IMR-90 (cell line): ENCODE measurements around the gene CCDC141. TPM values are rescaled to one million over a fixed set of nuclear protein-coding genes. Genes with fewer than 3 reads are reported as not detected.

Experiments used
- ATAC-seq: fragments of 200-7000 bp; cut with Tn5 transposase; 2 replicates; pipeline ENCODE4 v1.9.1; 2020; ENCODE audit warnings: low read depth, mild to moderate bottlenecking, moderate library complexity
- BruUV-seq: library from RNA; stranded (reverse); fragments of 400-500 nt; replicated peaks from 2 replicates; lab custom pipeline; 2021; lab: Mats Ljungman, UMichigan
- CTCF ChIA-PET: fragments of 300-600 bp; formaldehyde crosslinking; extraction: SDS; loops from one replicate; lab custom pipeline; 2021; ENCODE audit warnings: antibody characterized with exemption; lab: Yijun Ruan, JAX
- POLR2A ChIA-PET: fragments of 300-600 bp; sonication (Branson Sonifier 250); formaldehyde crosslinking; loops from one replicate; lab custom pipeline; 2022; ENCODE audit warnings: antibody characterized with exemption; ENCODE audit not compliant: unreplicated experiment; lab: Charles Lee
- DNase-seq: peaks from one replicate; pipeline ENCODE4 v3.0.0; 2013
- H2AFZ ChIP-seq: replicated peaks from 2 replicates; pipeline ENCODE3; 2013; ENCODE audit warnings: low read length, mild to moderate bottlenecking; ENCODE audit not compliant: poor library complexity
- H2AK5ac ChIP-seq: 2 replicates; pipeline ENCODE4 v1.6.1; 2013; ENCODE audit warnings: low read depth, low read length, inconsistent platforms
- H2AK9ac ChIP-seq: replicated peaks from 2 replicates; pipeline ENCODE3; 2013; ENCODE audit warnings: mild to moderate bottlenecking, low read depth, low read length, moderate library complexity; ENCODE audit not compliant: poor library complexity
- H2BK120ac ChIP-seq: 2 replicates; pipeline ENCODE4 v1.6.1; 2013; ENCODE audit warnings: low read depth, low read length, inconsistent platforms
- H2BK15ac ChIP-seq: 3 replicates; pipeline ENCODE4 v1.6.1; 2013; ENCODE audit warnings: low read depth, low read length, inconsistent platforms
- H2BK20ac ChIP-seq: 2 replicates; pipeline ENCODE4 v1.6.1; 2013; ENCODE audit warnings: low read depth, mild to moderate bottlenecking, inconsistent platforms, low read length, moderate library complexity
- H2BK5ac ChIP-seq: 2 replicates; pipeline ENCODE4 v1.6.1; 2013; ENCODE audit warnings: mild to moderate bottlenecking, low read depth, low read length, inconsistent platforms; ENCODE audit not compliant: poor library complexity, severe bottlenecking
- H3K14ac ChIP-seq: replicated peaks from 2 replicates; pipeline ENCODE4 v1.6.1; 2013; ENCODE audit warnings: low read depth, low read length, inconsistent platforms
- H3K18ac ChIP-seq: 2 replicates; pipeline ENCODE4 v1.6.1; 2013; ENCODE audit warnings: low read depth, low read length, control low read depth
- H3K23ac ChIP-seq: 2 replicates; pipeline ENCODE4 v1.6.1; 2013; ENCODE audit warnings: low read depth, low read length, inconsistent platforms
- H3K27ac ChIP-seq: 2 replicates; pipeline ENCODE4 v1.5.1; 2013; ENCODE audit warnings: mild to moderate bottlenecking, control low read depth, low read length; ENCODE audit not compliant: insufficient read depth
- H3K27me3 ChIP-seq: 2 replicates; pipeline ENCODE4 v1.6.1; 2013; ENCODE audit warnings: low read length; ENCODE audit not compliant: control insufficient read depth, insufficient read depth
- H3K36me3 ChIP-seq: 2 replicates; pipeline ENCODE4 v1.6.1; 2013; ENCODE audit warnings: low read length, mixed read lengths; ENCODE audit not compliant: control insufficient read depth, insufficient read depth
- H3K4ac ChIP-seq: 2 replicates; pipeline ENCODE4 v1.6.1; 2013; ENCODE audit warnings: low read depth, low read length, inconsistent platforms
- H3K4me1 ChIP-seq: 2 replicates; pipeline ENCODE4 v1.6.1; 2013; ENCODE audit warnings: low read length, mixed read lengths; ENCODE audit not compliant: control insufficient read depth, insufficient read depth
- H3K4me2 ChIP-seq: 2 replicates; pipeline ENCODE4 v1.6.1; 2013; ENCODE audit warnings: low read depth, mild to moderate bottlenecking, control low read depth, low read length, moderate library complexity
- H3K4me3 ChIP-seq: 2 replicates; pipeline ENCODE4 v1.5.1; 2013; ENCODE audit warnings: low read depth, mild to moderate bottlenecking, control low read depth, low read length, moderate library complexity; ENCODE audit not compliant: insufficient read depth
- H3K56ac ChIP-seq: 2 replicates; pipeline ENCODE4 v1.6.1; 2013; ENCODE audit warnings: low read length, inconsistent platforms; ENCODE audit not compliant: insufficient read depth; ENCODE audit errors: extremely low read depth
- H3K79me1 ChIP-seq, 2 experiments: 2 replicates each; pipeline ENCODE4 v1.6.1; 2013; ENCODE audit warnings: low read length in 2 of 2, inconsistent platforms in 1 of 2, low read depth in 1 of 2
- H3K9ac ChIP-seq: 2 replicates; pipeline ENCODE4 v1.6.1; 2013; ENCODE audit warnings: low read depth, low read length, control low read depth
- H3K9me1 ChIP-seq: 2 replicates; pipeline ENCODE4 v1.6.1; 2013; ENCODE audit warnings: low read length, inconsistent platforms; ENCODE audit not compliant: insufficient read depth
- H3K9me3 ChIP-seq: 2 replicates; pipeline ENCODE4 v1.6.1; 2013; ENCODE audit warnings: low read length; ENCODE audit not compliant: control insufficient read depth, insufficient read depth
- H4K20me1 ChIP-seq: 2 replicates; pipeline ENCODE4 v1.6.1; 2013; ENCODE audit warnings: low read length, inconsistent platforms; ENCODE audit not compliant: insufficient read depth
- H4K5ac ChIP-seq: 2 replicates; pipeline ENCODE4 v1.6.1; 2013; ENCODE audit warnings: mild to moderate bottlenecking, low read depth, low read length, control low read depth
- H4K8ac ChIP-seq, 2 experiments: 2 replicates each; pipeline ENCODE4 v1.6.1; 2013; ENCODE audit warnings: low read depth in 2 of 2, low read length in 2 of 2, control low read depth in 1 of 2, inconsistent platforms in 1 of 2
- H4K91ac ChIP-seq: 2 replicates; pipeline ENCODE4 v1.6.1; 2013; ENCODE audit warnings: low read depth, low read length, inconsistent platforms; ENCODE audit not compliant: insufficient read depth
- CEBPB ChIP-seq: IDR thresholded peaks from 2 replicates; pipeline ENCODE4 v1.6.1; 2012; ENCODE audit warnings: low read depth, low read length, improper control_type of control experiment
- CHD1 ChIP-seq: IDR thresholded peaks from 2 replicates; pipeline ENCODE4 v1.6.1; 2012; ENCODE audit warnings: low read depth, low read length, improper control_type of control experiment
- FOS ChIP-seq: fragments of 150-350 bp; IDR thresholded peaks from 2 replicates; pipeline ENCODE4 v1.6.1; 2016; ENCODE audit warnings: low read depth, low read length
- MAFK ChIP-seq: IDR thresholded peaks from 2 replicates; pipeline ENCODE4 v1.6.1; 2012; ENCODE audit warnings: low read depth, low read length, improper control_type of control experiment
- MAZ ChIP-seq: IDR thresholded peaks from 2 replicates; pipeline ENCODE4 v1.6.1; 2012; ENCODE audit warnings: low read depth, mild to moderate bottlenecking, low read length, improper control_type of control experiment, moderate library complexity, borderline replicate concordance
- MXI1 ChIP-seq: IDR thresholded peaks from 2 replicates; pipeline ENCODE4 v1.6.1; 2012; ENCODE audit warnings: low read depth, mild to moderate bottlenecking, low read length, moderate library complexity, borderline replicate concordance
- POLR2A ChIP-seq: IDR thresholded peaks from 2 replicates; pipeline ENCODE4 v1.6.1; 2012; ENCODE audit warnings: mild to moderate bottlenecking, low read depth, low read length
- RAD21 ChIP-seq: IDR thresholded peaks from 2 replicates; pipeline ENCODE4 v1.6.1; 2012; ENCODE audit warnings: low read length, improper control_type of control experiment
- RCOR1 ChIP-seq: IDR thresholded peaks from 2 replicates; pipeline ENCODE4 v1.6.1; 2012; ENCODE audit warnings: mild to moderate bottlenecking, low read length, improper control_type of control experiment; ENCODE audit not compliant: insufficient replicate concordance
- RFX5 ChIP-seq: IDR thresholded peaks from 2 replicates; pipeline ENCODE4 v1.8.0; 2012; ENCODE audit warnings: low read depth, mild to moderate bottlenecking, low read length, moderate library complexity
- WGBS, 2 experiments: methylation state at CpG; one replicate each; pipeline versions ENCODE4 v1.1.5 to v1.1.7; 2013; ENCODE audit warnings: missing lambda C conversion rate in 2 of 2; ENCODE audit not compliant: insufficient read length in 1 of 2; ENCODE audit errors: extremely low coverage in 2 of 2; 5-methylcytosine and 5-hydroxymethylcytosine counted together
- dilution Hi-C: fragments of 300-500 bp; cut with HindIII; formaldehyde crosslinking; loops from one replicate; pipeline ENCODE4 v1.14.3; 2018; ENCODE audit warnings: low sequenced_read_pairs; ENCODE audit not compliant: unreplicated experiment
- in situ Hi-C: fragments of 300-500 bp; cut with MboI; formaldehyde crosslinking; loops from 3 replicates; pipeline ENCODE4 v1.14.3; 2019; ENCODE audit warnings: low sequenced_read_pairs, inconsistent platforms, mixed read lengths
- intact Hi-C: fragments of 100-400 bp; cut with micrococcal nuclease; formaldehyde crosslinking; loops from 2 replicates; pipeline ENCODE4 v1.10.0; 2022
- polyA plus RNA-seq, 3 experiments: library from polyadenylated mRNA; depleted of rRNA; stranded (reverse); fragments of >200 nt; gene quantifications; 2 replicates each; pipeline ENCODE4 v1.2.3, GENCODE V29; 2012; ENCODE audit warnings: low replicate concordance in 1 of 3
- total RNA-seq: library from RNA; depleted of rRNA; stranded (reverse); fragments of >200 nt; gene quantifications from 2 replicates; pipeline ENCODE4 v1.2.3, GENCODE V29; 2012
- TF ChIP-seq, protein P1 (sequence below): fragments of 150-350 bp; IDR thresholded peaks from 2 replicates; pipeline ENCODE4 v1.6.1; 2017; ENCODE audit warnings: mild to moderate bottlenecking, antibody characterized with exemption, low read length, low read depth
- TF ChIP-seq, protein P2 (sequence below): conservative IDR thresholded peaks from 2 replicates; pipeline ENCODE4 v1.5.1; 2012; ENCODE audit warnings: mild to moderate bottlenecking, low read depth, low read length, improper control_type of control experiment

Gene CCDC141
- total and polyA plus RNA-seq, 2 of the 4 experiments (the other 2 are of a cell fraction): not detected

DNA sequence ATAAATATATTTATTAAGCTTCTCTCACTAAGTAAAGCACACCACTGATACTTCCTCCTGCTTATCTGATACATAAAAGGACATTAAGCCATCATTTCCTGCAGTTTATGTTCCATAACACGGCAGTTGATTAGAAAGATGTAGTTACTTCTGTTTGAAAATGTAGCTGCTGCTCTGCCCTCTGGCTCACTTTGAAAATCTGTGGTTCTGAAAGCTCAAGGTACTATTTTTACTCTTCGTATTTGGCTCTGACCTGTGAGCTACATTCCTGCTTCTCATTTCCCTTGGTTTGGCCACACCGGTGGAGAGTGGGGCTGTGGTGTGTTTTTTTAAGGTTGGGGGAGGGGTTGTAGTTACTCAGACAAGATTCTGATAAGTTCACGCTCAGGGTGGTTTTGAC lies 229.9 kb downstream of the CCDC141 start:
- no peak overlapping the region for H2BK120ac ChIP-seq
- no peak overlapping the region for H2BK15ac ChIP-seq
- WGBS, 2 experiments: no CpG with 5 or more reads among the region's 4 CpGs
- BruUV-seq: no TSS peak
- H2AK9ac ChIP-seq: no peak overlapping the region
- H3K23ac ChIP-seq: no peak overlapping the region
- TF ChIP-seq, protein P1, sequence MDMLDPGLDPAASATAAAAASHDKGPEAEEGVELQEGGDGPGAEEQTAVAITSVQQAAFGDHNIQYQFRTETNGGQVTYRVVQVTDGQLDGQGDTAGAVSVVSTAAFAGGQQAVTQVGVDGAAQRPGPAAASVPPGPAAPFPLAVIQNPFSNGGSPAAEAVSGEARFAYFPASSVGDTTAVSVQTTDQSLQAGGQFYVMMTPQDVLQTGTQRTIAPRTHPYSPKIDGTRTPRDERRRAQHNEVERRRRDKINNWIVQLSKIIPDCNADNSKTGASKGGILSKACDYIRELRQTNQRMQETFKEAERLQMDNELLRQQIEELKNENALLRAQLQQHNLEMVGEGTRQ: no peak
- TF ChIP-seq MAFK: no peak
- TF ChIP-seq POLR2A: no peak
- TF ChIP-seq MAZ: no peak
- TF ChIP-seq MXI1: no peak
- TF ChIP-seq, protein P2, sequence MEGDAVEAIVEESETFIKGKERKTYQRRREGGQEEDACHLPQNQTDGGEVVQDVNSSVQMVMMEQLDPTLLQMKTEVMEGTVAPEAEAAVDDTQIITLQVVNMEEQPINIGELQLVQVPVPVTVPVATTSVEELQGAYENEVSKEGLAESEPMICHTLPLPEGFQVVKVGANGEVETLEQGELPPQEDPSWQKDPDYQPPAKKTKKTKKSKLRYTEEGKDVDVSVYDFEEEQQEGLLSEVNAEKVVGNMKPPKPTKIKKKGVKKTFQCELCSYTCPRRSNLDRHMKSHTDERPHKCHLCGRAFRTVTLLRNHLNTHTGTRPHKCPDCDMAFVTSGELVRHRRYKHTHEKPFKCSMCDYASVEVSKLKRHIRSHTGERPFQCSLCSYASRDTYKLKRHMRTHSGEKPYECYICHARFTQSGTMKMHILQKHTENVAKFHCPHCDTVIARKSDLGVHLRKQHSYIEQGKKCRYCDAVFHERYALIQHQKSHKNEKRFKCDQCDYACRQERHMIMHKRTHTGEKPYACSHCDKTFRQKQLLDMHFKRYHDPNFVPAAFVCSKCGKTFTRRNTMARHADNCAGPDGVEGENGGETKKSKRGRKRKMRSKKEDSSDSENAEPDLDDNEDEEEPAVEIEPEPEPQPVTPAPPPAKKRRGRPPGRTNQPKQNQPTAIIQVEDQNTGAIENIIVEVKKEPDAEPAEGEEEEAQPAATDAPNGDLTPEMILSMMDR: no peak
- no peak for TF ChIP-seq FOS
- no peak for TF ChIP-seq CEBPB
- no peak for TF ChIP-seq CHD1
- no peak for TF ChIP-seq RFX5
- no peak for TF ChIP-seq RCOR1
- TF ChIP-seq RAD21: no peak
- no peak overlapping the region for H3K56ac ChIP-seq
- POLR2A ChIA-PET: no interaction called here
- no peak overlapping the region for H3K4me3 ChIP-seq
- no peak overlapping the region for H2BK20ac ChIP-seq
- in situ Hi-C loops (no loop called here), dilution Hi-C loops (no loop called here), intact Hi-C loops (no loop called here)
- H2AFZ ChIP-seq: no peak overlapping the region
- H2BK5ac ChIP-seq: no peak overlapping the region
- no peak overlapping the region for H2AK5ac ChIP-seq
- ATAC-seq: no peak
- no peaks in the 10 kb centered on the region for H3K27me3 ChIP-seq
- no peak overlapping the region for H3K4ac ChIP-seq
- no peak for DNase-seq
- no peaks in the 10 kb centered on the region for H3K9me1 ChIP-seq
- no peak overlapping the region for H4K91ac ChIP-seq
- no peak overlapping the region for H3K4me2 ChIP-seq
- no peaks in the 10 kb centered on the region for H4K20me1 ChIP-seq
- H3K9me3 ChIP-seq: no peaks in the 10 kb centered on the region
- no peak overlapping the region for H3K27ac ChIP-seq
- H4K8ac ChIP-seq: 0 out of 4 replicates have a peak overlapping the region, but pooled peaks of 1 of the 2 experiments have one; percentile 33
- no peak overlapping the region for H3K18ac ChIP-seq
- no peak overlapping the region for H3K14ac ChIP-seq
- no peak overlapping the region for H3K9ac ChIP-seq
- H3K36me3 ChIP-seq: no peaks in the 10 kb centered on the region
- H3K4me1 ChIP-seq: no peaks in the 10 kb centered on the region
- CTCF ChIA-PET: interaction anchor here (0.5 to 1.4 kb wide), 3 partner anchors 71 to 106 kb away, joined by 3 to 7 read pairs (median 3); no protein-coding TSS in a partner anchor
- H4K5ac ChIP-seq: no peak overlapping the region
- H3K79me1 ChIP-seq: no peaks in the 10 kb centered on the region
